ENCODE results near the gene DCTN3. TPM values are rescaled to one million over a fixed set of nuclear protein-coding genes. Genes with fewer than 3 reads are reported as not detected.

The DCTN3 gene
- total and polyA plus RNA-seq, 10 of the 15 experiments (the other 5 are each of a cell fraction or from before 2014, with no cell fraction given) = 19.0 to 120 (median 71.8) TPM

GRCh38 chr9:34665381-34666250 is 45.3 kb upstream of the DCTN3 start (continued):
- TF ChIP-seq TCF3 (IDR thresholded peaks at IDR 0.05; ENCODE audit: borderline replicate concordance, insufficient read depth, low read depth, low read length) = no peak
- no peak for TF ChIP-seq MTA2 (IDR thresholded peaks at IDR 0.05; ENCODE audit: low read depth)
- TF ChIP-seq CREB1 (IDR thresholded peaks at IDR 0.05; ENCODE audit: low read depth) = peak; percentile 98
- 0 out of 2 replicates have a peak, but pooled peaks have one; percentile 25 for TF ChIP-seq NR2F1 (conservative IDR thresholded peaks at IDR 0.05)
- TF ChIP-seq CREM (IDR thresholded peaks at IDR 0.05; ENCODE audit: low read depth) = peak; percentile 96
- 0 out of 2 replicates have a peak, but pooled peaks have one; percentile 33 for TF ChIP-seq SIN3A (IDR thresholded peaks at IDR 0.05; ENCODE audit: low read depth, low read length)
- TF ChIP-seq PKNOX1 (IDR thresholded peaks at IDR 0.05) = peak; percentile 28; the same call in 1 of the 2 replicates
- TF ChIP-seq E2F8 (IDR thresholded peaks at IDR 0.05; ENCODE audit: low read depth, partially characterized antibody) = peak; percentile 67
- TF ChIP-seq NBN (IDR thresholded peaks at IDR 0.05) = 0 out of 2 replicates have a peak, but pooled peaks have one; percentile 66
- 0 out of 2 replicates have a peak, but pooled peaks have one; percentile 26 for TF ChIP-seq NR2C1 (IDR thresholded peaks at IDR 0.05)

All from GM12878 (cell line).